ENCODE data around the gene CDH12.
"Not testable (repeated sequence)": the region's sequence is repeated elsewhere in the genome, so short reads cannot be mapped to it uniquely, and the experiment has no call there.

The CDH12 gene

GRCh38 chr5:22554475-22554874 is 298.7 kb downstream of the CDH12 start:
- DNase-seq: no peak

DNA sequence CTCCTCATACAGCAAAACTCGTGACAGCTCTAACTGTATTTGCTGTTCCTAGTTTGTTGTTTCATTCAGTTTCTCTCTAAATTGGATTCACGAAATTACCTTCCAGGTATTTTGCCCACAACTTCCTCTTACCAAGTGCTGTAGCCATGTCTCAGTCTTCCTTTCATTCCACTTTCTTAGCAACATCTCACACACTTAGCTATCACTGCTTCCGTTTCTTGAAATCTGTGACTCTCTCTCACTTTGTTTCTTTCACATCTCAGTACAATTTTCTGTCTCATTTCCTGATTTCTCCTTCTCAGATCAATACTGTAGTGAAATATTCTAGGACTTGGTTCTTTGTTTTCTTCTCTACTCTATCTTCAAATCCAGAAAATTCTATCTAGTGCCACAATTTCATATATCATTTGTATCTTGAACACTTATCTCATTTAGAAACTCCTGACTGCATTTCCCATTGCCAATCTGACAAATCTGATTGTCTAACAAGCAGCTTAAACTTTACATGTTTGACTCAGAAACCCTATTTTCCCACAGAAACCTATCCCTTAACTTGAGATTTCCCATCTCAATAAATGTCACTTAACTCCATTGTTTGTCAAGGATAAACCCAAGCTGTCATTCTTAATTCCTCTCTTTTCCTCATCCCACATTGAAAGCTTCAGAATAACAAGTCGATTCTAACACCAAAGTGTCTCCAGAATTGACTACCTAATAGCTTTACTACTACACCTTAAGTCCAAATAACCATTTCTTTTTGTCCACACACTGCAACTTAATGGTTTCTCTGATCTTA is 303.1 kb downstream of the CDH12 start:
- no peak for DNase-seq

GRCh38 chr5:22542340-22542739 is 310.8 kb downstream of the CDH12 start:
- no peak for DNase-seq

- DNase-seq: no peak
These were observed 312.1 kb downstream of the CDH12 start for GRCh38 chr5:22541037-22541436.

GRCh38 chr5:22539762-22540161 is 313.4 kb downstream of the CDH12 start:
- DNase-seq: no peak

- no peak for DNase-seq
These were observed 321.2 kb downstream of the CDH12 start for GRCh38 chr5:22531986-22532385.

DNA sequence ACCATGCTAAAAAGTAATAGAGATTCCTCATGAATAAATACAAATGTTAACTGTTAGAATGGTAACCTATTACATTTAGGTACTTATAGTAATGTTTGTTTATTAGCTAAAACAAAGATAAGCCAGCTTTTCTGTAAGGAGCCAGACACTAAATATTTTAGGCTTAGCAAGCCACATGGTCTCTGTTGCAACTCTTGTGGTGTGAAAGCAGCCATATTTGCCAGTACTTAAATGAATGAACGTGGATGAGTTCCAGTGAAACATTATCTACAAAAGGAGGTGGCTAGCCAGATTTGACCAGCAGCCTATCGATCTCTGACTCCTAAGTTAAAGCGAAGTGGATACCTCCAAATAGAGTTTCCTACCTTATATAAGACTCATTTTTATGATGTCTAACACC is 331.6 kb downstream of the CDH12 start:
- no peak for DNase-seq

GRCh38 chr5:22516497-22516896 is 336.6 kb downstream of the CDH12 start:
- DNase-seq: not testable (repeated sequence)

DNA sequence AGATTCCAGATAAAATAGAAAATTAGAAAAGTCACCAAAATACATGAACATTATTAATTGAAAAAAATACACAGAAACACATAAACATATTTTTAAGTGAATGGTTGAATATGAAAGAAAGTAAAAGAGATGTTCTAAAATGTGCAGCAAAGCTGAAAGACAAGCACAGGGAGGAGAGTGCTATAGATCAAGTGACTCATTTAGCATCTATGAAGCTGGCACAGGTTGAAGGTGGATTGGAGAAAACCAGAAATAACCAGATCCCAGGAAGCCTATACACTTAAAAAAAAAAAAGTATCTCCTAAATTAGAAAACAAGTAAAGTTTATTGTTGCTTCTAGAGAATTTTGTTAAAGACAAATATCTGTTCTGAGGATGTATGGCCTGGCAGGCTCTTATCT is 338.9 kb downstream of the CDH12 start:
- DNase-seq: no peak

GRCh38 chr5:22505891-22506290 is 347.3 kb downstream of the CDH12 start:
- DNase-seq: no peak

- DNase-seq: no peak
These were observed 348.7 kb downstream of the CDH12 start for GRCh38 chr5:22504411-22504810.

- no peak for DNase-seq
These were observed 352.6 kb downstream of the CDH12 start for GRCh38 chr5:22500556-22500955.

- no peak for DNase-seq
These were observed 356.5 kb downstream of the CDH12 start for GRCh38 chr5:22496666-22497065.

- DNase-seq: no peak
These were observed 358.0 kb downstream of the CDH12 start for GRCh38 chr5:22495016-22495720.

GRCh38 chr5:22488427-22488826 is 364.7 kb downstream of the CDH12 start:
- no peak for DNase-seq

GRCh38 chr5:22480305-22480704 is 372.8 kb downstream of the CDH12 start:
- no peak for DNase-seq

DNA sequence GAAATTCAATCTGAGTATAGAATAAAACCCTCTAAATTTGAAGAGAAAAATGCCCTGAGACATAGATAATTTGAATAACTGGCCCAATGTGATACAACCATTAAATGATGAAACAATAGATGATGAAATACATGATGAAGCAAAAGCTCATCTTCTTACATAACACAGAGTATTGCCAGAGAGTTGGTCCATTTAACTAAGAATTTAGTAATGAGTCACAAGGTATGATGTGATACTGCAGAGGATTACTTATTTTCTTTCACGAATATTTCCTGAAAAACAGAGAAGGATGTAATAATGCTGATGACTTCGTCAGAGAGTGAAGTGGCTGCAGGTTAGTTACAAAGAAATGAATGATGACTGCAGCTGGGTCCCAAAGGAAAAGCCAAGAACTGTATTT is 379.3 kb downstream of the CDH12 start:
- peak in 1 of 4 experiments; percentile 1 for DNase-seq

DNA sequence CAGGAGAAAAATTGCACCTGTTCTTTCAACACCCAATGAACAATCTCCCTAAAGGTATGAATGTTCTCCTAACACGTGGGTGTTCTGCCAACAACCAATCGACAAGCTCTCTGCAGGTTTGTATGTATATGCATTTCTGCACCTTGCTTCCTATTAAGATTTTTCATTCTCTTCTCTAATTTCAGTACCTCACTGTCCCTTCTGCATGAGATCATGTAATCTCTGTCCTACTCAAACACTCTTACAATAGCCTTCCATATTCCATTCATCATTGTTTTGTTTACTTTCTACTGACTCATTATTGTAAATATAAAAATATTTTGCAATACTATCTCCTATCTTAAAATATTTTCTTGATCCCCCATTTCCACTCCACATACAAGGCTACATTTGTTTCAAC is 382.0 kb downstream of the CDH12 start:
- no peak for DNase-seq

DNA sequence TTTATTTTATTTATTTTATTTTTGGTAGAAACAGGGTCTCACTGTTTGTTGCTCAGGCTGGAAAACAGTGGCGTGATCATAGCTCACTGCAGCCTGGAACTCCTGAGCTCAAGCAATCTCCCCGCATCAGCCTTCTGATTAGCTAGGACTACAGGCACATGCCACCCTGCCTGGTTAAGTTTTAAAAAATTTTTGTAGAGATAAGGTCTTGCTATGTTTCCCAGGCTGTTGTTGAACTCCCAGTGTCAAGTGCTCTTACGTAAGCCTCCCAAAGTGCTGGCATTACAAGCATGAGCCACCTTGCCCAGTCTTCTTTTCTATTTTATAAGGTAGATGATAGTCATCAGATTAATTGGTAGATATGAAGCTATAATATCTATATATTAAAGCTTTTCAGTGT is 382.7 kb downstream of the CDH12 start:
- DNase-seq: no peak

GRCh38 chr5:22465616-22466015 is 387.5 kb downstream of the CDH12 start:
- no peak for DNase-seq

- DNase-seq: no peak
These were observed 388.0 kb downstream of the CDH12 start for GRCh38 chr5:22465177-22465576.

DNA sequence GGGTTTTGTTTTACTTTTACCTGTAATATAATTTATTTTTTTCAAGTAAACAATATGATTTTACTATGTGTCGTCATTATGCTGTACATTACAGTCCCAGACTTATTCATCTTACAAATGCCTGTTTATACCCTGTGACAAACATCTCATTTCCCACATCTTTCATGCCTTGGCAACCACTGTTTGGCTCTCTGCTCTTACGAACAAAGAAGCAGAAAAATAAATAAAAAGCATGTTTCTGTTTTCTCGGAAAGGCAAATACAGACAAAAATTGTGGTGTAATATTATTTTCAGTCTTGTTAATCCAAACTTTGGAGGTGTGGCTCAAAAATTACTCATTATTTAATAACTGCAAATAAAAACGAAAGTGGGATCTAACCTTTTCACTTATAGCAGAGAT is 393.0 kb downstream of the CDH12 start:
- no peak for DNase-seq

DNA sequence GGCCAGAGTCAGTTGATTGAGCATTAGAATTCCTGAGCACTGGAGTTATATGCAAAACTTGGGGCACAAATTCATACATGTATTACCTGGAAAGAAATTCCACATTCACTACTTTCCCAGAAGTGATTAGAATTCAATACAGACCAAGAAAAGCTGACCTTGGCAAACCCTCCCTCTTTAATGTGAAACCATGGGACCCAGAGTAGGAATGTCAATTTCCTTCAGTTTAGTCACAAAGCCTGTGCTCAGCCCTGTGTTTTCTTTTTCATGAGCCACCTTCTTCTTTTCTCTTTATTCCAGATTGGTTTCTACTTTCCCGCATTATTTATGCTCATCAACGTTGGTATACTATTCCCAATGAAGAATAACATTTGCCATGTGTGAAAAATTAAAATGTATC is 420.2 kb downstream of the CDH12 start:
- no peak for DNase-seq

DNA sequence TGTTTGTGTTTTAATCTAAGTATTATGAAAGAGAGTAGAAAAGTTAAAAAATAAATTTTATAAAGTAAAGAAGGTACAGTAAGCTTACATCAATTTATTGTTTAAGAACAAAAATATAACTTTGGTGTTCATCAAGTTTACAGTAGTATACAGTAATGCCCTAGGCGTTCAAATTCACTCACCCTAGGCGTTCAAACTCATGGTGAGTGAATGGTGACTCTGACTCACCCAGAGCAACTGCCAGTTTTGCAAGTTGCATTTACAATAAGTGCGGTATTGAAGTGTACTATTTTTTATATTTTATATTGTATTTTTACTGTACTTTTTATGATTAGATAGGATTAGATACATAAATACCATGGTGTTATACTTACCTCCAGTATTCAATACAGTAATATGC is 421.3 kb downstream of the CDH12 start:
- DNase-seq: no peak

All from suppressor macrophage (primary cell).